Activated B cell treated with CpG ODN at 0.5 μM for 24 hours (primary cell): Measurements from ENCODE around the gene IL17F. TPM values are rescaled to one million over a fixed set of nuclear protein-coding genes. Genes with fewer than 3 reads are reported as not detected.
"Not testable (repeated sequence)": the region's sequence is repeated elsewhere in the genome, so short reads cannot be mapped to it uniquely, and the experiment has no call there.

Experiments
- ATAC-seq: fragments of 200-7000 bp; cut with Tn5 transposase; one replicate; pipeline ENCODE4 v1.10.0; 2021; ENCODE audit warnings: low read depth, mild to moderate bottlenecking, moderate library complexity
- CTCF ChIA-PET: fragments of 350-600 bp; sonication (Branson Sonifier 250); formaldehyde crosslinking; loops from one replicate; lab custom pipeline; 2021; ENCODE audit warnings: antibody characterized with exemption; lab: Charles Lee
- POLR2A ChIA-PET: fragments of 350-600 bp; sonication (Branson Sonifier 250); formaldehyde crosslinking; loops from one replicate; lab custom pipeline; 2021; ENCODE audit warnings: antibody characterized with exemption; lab: Charles Lee
- DNase-seq: peaks from one replicate; pipeline ENCODE4 v3.0.0; 2022
- H3K27ac Mint-ChIP-seq: one replicate; pipeline ENCODE4 v1.8.0; 2020; ENCODE audit warnings: mixed read lengths
- H3K27me3 Mint-ChIP-seq: one replicate; pipeline ENCODE4 v1.8.0; 2021; ENCODE audit warnings: mixed read lengths
- H3K36me3 Mint-ChIP-seq: one replicate; pipeline ENCODE4 v1.8.0; 2021; ENCODE audit warnings: low read depth, mixed read lengths
- H3K4me1 Mint-ChIP-seq: one replicate; pipeline ENCODE4 v1.8.0; 2021; ENCODE audit warnings: mixed read lengths
- H3K4me3 Mint-ChIP-seq: one replicate; pipeline ENCODE4 v1.8.0; 2020; ENCODE audit warnings: mild to moderate bottlenecking, mixed read lengths
- H3K9me3 Mint-ChIP-seq: one replicate; pipeline ENCODE4 v1.8.0; 2020; ENCODE audit warnings: mixed read lengths
- intact Hi-C: fragments of 100-400 bp; cut with micrococcal nuclease; formaldehyde crosslinking; loops from one replicate; pipeline ENCODE4 v1.15.1; 2024
- total RNA-seq: library from RNA; stranded (reverse); gene quantifications from 2 replicates; pipeline ENCODE4 v1.2.3, GENCODE V29; 2022
- TF ChIP-seq, protein P1 (sequence below): fragments of 200-600 bp; IDR thresholded peaks from one replicate; pipeline ENCODE4 v1.8.0; 2022; ENCODE audit warnings: antibody characterized with exemption, mild to moderate bottlenecking

The IL17F gene
- total RNA-seq, 1 donor from 2014 or later: not detected

DNA sequence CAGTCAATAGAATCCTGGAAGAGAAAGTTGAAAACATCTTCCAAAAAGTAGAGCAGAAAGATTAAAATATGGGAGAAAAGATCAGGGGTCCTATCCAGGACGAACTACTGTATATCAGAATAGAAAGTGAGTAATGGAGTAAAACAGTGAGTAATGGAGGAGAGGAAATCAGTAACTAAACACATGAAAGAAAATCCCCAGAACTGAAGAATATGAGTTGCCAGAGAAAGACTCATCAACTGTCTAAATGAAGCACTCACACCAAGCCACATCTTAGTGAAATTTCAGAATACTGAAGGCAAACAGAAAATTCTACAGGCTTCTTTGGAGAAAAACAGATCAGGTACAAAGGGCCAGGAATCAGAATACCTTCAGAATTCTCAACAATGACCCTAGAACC, 43.3 kb downstream of the IL17F start:
- H3K36me3 Mint-ChIP-seq: no peaks in the 10 kb centered on the region
- no peaks in the 10 kb centered on the region for H3K27me3 Mint-ChIP-seq
- no peak for DNase-seq
- TF ChIP-seq, protein P1, sequence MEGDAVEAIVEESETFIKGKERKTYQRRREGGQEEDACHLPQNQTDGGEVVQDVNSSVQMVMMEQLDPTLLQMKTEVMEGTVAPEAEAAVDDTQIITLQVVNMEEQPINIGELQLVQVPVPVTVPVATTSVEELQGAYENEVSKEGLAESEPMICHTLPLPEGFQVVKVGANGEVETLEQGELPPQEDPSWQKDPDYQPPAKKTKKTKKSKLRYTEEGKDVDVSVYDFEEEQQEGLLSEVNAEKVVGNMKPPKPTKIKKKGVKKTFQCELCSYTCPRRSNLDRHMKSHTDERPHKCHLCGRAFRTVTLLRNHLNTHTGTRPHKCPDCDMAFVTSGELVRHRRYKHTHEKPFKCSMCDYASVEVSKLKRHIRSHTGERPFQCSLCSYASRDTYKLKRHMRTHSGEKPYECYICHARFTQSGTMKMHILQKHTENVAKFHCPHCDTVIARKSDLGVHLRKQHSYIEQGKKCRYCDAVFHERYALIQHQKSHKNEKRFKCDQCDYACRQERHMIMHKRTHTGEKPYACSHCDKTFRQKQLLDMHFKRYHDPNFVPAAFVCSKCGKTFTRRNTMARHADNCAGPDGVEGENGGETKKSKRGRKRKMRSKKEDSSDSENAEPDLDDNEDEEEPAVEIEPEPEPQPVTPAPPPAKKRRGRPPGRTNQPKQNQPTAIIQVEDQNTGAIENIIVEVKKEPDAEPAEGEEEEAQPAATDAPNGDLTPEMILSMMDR: no peak
- CTCF ChIA-PET: no interaction called here
- H3K27ac Mint-ChIP-seq: no peak overlapping the region
- no peak for ATAC-seq
- no peaks in the 10 kb centered on the region for H3K4me1 Mint-ChIP-seq
- POLR2A ChIA-PET: no interaction called here
- peaks cover 16% of the 10 kb centered on the region for H3K9me3 Mint-ChIP-seq
- no peak overlapping the region for H3K4me3 Mint-ChIP-seq
- intact Hi-C loops: no loop called here

DNA sequence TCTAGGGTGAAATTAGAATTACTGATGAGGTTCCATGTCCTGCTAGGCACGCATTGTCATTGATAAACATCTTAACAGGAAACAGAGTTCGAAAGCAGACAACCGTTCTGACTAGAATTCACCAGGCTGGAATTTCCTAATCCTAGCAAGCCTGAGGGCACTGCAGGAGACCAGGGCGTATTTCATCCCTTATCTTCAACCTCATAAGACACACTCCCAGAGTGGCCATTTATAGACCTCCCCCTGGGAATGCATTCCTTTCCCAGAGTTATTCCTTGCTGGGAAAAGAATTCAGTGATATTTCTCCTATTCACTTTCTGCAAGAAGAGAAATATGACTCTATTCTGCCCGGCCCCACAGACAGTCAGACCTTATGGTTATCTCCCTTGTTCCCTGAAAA, 44.2 kb downstream of the IL17F start:
- peaks cover 16% of the 10 kb centered on the region for H3K9me3 Mint-ChIP-seq
- CTCF ChIA-PET, H3K4me3 Mint-ChIP-seq, DNase-seq, H3K36me3 Mint-ChIP-seq, ATAC-seq, H3K27ac Mint-ChIP-seq, intact Hi-C loops, H3K4me1 Mint-ChIP-seq, H3K27me3 Mint-ChIP-seq, POLR2A ChIA-PET: not testable (repeated sequence)

DNA sequence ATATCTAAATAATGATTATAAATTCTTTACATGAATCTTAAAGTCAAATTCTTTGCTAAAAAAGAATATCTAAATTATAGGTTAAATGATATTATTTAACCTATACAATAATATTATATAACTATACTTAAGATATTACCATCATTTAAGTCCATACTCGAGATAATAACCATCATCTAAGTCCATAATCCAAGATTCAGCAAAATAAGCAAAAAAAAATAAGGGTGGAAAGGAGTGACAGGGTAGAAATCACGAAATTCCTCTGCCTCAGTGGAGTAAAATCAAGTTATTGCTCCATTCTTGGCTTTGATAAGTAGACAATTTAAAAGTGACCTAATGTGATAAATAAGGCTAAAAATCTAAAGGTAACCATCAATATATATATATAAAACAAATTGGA, 48.4 kb downstream of the IL17F start:
- DNase-seq: no peak
- peaks cover 9% of the 10 kb centered on the region for H3K9me3 Mint-ChIP-seq
- H3K27me3 Mint-ChIP-seq: no peaks in the 10 kb centered on the region
- H3K27ac Mint-ChIP-seq: no peak overlapping the region
- TF ChIP-seq, protein P1: no peak
- CTCF ChIA-PET: no interaction called here
- intact Hi-C loops: no loop called here
- POLR2A ChIA-PET: no interaction called here
- ATAC-seq: no peak
- no peaks in the 10 kb centered on the region for H3K36me3 Mint-ChIP-seq
- no peak overlapping the region for H3K4me3 Mint-ChIP-seq
- H3K4me1 Mint-ChIP-seq: no peaks in the 10 kb centered on the region

DNA sequence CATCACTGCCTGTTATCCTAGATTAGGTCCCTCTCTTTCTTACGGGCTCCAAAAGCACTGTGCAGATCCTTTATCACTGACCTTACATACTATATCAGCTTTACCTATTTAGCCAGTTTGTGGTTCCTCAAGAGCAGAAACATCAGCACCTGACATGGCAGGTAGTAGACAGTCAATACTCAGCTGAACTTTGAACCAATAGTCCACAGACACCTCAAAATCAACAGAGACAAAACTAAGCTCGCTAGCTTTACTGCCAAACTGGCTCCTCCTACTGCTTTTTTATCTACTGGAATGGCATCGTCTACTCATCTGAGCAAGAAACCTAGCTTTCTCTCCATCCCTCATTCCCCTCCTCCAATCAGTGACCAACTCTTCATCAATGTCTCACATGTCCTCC, 52.5 kb downstream of the IL17F start:
- no peaks in the 10 kb centered on the region for H3K4me1 Mint-ChIP-seq
- ATAC-seq: no peak
- ChIA-PET CTCF (no interaction called here), POLR2A (no interaction called here)
- H3K27ac Mint-ChIP-seq: no peak overlapping the region
- no peak for DNase-seq
- TF ChIP-seq, protein P1: no peak
- intact Hi-C loops: no loop called here
- H3K4me3 Mint-ChIP-seq: no peak overlapping the region
- H3K9me3 Mint-ChIP-seq: no peaks in the 10 kb centered on the region
- H3K27me3 Mint-ChIP-seq: peaks cover 3% of the 10 kb centered on the region
- no peaks in the 10 kb centered on the region for H3K36me3 Mint-ChIP-seq

DNA sequence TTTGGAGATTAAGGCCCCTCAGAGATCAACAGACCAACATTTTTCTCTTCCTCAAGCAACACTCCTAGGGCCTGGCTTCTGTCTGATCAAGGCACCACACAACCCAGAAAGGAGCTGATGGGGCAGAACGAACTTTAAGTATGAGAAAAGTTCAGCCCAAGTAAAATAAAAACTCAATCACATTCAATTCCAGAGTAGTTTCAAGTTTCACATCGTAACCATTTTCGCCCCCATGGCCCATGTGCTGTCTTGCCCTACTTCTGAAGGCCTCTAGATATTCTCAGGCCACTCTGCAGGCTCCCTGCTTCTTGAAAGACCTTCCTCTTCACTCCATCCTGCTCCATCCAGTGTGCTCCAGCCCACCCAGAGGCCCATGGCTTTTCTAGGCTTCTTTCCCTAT, 53.9 kb downstream of the IL17F start:
- Mint-ChIP-seq H3K27me3 (peaks cover 7% of the 10 kb centered on the region), H3K4me3 (no peak overlapping the region), H3K4me1 (no peaks in the 10 kb centered on the region), H3K36me3 (no peaks in the 10 kb centered on the region), H3K27ac (no peak overlapping the region), H3K9me3 (no peaks in the 10 kb centered on the region)
- intact Hi-C loops: no loop called here
- ATAC-seq: no peak
- DNase-seq: no peak
- TF ChIP-seq, protein P1: no peak
- ChIA-PET CTCF (no interaction called here), POLR2A (no interaction called here)

DNA sequence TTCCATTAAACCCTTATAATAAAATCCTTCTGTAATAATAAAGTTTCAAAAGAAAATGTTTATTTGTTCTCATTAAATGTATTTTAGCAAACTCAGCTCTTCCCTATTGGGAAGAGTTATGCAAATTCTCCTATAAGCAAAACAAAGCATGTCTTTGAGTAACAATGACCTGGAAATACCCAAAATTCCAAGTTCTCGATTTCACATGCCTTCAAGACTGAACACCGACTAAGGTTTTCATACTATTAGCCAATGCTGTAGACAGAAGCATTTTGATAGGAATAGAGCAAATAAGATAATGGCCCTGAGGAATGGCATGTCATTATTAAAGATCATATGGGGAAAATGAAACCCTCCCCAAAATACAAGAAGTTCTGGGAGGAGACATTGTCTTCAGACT, 54.3 kb downstream of the IL17F start:
- no peak for DNase-seq
- CTCF ChIA-PET: no interaction called here
- intact Hi-C loops: no loop called here
- no peak for ATAC-seq
- H3K9me3 Mint-ChIP-seq: no peaks in the 10 kb centered on the region
- POLR2A ChIA-PET: no interaction called here
- TF ChIP-seq, protein P1: no peak
- H3K36me3 Mint-ChIP-seq: no peaks in the 10 kb centered on the region
- no peak overlapping the region for H3K27ac Mint-ChIP-seq
- no peak overlapping the region for H3K4me3 Mint-ChIP-seq
- H3K27me3 Mint-ChIP-seq: peaks cover 7% of the 10 kb centered on the region
- no peaks in the 10 kb centered on the region for H3K4me1 Mint-ChIP-seq
